ENCODE measurements around the gene KLHL24. TPM values are rescaled to one million over a fixed set of nuclear protein-coding genes. Genes with fewer than 3 reads are reported as not detected.
"Not testable (repeated sequence)": the region's sequence is repeated elsewhere in the genome, so short reads cannot be mapped to it uniquely, and the experiment has no call there.

The KLHL24 gene
- total RNA-seq, 1 donor from 2014 or later: 97.2 TPM

DNA sequence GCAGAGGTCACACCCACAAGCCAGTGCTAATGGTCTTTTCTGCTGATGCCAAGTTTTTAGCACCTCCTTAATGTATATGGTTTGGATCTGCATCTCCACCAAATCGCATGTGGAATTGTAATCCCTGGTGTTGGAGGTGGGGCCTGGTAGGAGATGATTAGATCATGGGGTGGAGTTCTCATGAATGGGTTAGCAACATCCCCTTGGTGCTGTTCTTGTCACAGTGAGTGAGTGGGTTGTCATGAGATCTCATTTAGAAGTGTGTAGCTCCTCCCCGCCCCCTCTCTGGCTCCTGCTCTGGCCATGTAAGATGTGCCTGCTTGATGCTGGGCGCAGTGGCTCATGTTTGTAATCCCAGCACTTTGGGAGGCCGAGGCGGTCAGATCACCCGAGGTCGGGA lies 42.6 kb upstream of the KLHL24 start:
- Histone ChIP-seq H3K36me3 (no peaks in the 10 kb centered on the region), H3K9ac (no peak overlapping the region), H4K20me1 (ENCODE audit: low read depth) (no peaks in the 10 kb centered on the region), H2AFZ (replicated peaks) (no peak overlapping the region), H3K9me3 (ENCODE audit: low read depth) (peaks cover 5% of the 10 kb centered on the region), H3K4me2 (no peak overlapping the region), H3K4me1 (no peaks in the 10 kb centered on the region), H3K27me3 (no peaks in the 10 kb centered on the region), H3K79me2 (ENCODE audit: low read depth) (no peaks in the 10 kb centered on the region), H3K4me3 (no peak overlapping the region), H3F3A (ENCODE audit: low read depth) (no peaks in the 10 kb centered on the region), H3K27ac (no peak overlapping the region)
- Mint-ChIP-seq H3K4me1 (peaks cover 3% of the 10 kb centered on the region), H3K4me3 (no peak overlapping the region), H3K9me3 (peaks cover 12% of the 10 kb centered on the region), H3K36me3 (no peaks in the 10 kb centered on the region), H3K27me3 (ENCODE audit: insufficient read depth, low read depth) (peaks cover 4% of the 10 kb centered on the region), H3K27ac (no peak overlapping the region)
- TF ChIP-seq EZH2phosphoT487 (IDR thresholded peaks at IDR 0.05): no peak
- TF ChIP-seq, protein P1, sequence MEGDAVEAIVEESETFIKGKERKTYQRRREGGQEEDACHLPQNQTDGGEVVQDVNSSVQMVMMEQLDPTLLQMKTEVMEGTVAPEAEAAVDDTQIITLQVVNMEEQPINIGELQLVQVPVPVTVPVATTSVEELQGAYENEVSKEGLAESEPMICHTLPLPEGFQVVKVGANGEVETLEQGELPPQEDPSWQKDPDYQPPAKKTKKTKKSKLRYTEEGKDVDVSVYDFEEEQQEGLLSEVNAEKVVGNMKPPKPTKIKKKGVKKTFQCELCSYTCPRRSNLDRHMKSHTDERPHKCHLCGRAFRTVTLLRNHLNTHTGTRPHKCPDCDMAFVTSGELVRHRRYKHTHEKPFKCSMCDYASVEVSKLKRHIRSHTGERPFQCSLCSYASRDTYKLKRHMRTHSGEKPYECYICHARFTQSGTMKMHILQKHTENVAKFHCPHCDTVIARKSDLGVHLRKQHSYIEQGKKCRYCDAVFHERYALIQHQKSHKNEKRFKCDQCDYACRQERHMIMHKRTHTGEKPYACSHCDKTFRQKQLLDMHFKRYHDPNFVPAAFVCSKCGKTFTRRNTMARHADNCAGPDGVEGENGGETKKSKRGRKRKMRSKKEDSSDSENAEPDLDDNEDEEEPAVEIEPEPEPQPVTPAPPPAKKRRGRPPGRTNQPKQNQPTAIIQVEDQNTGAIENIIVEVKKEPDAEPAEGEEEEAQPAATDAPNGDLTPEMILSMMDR (IDR thresholded peaks at IDR 0.05): no peak
- TF ChIP-seq EZH2 (IDR thresholded peaks at IDR 0.05): no peak
- DNase-seq (ENCODE audit: low spot score): no peak

GRCh38 chr3:183594636-183595035 lies 40.8 kb upstream of the KLHL24 start:
- Histone ChIP-seq H3F3A (ENCODE audit: low read depth) (no peaks in the 10 kb centered on the region), H3K4me2 (no peak overlapping the region), H3K79me2 (ENCODE audit: low read depth) (no peaks in the 10 kb centered on the region), H3K27me3 (no peaks in the 10 kb centered on the region), H3K9ac (no peak overlapping the region), H2AFZ (replicated peaks) (no peak overlapping the region), H3K9me3 (ENCODE audit: low read depth) (peaks cover 12% of the 10 kb centered on the region), H3K27ac (no peak overlapping the region), H3K4me3 (no peak overlapping the region), H3K4me1 (no peaks in the 10 kb centered on the region), H3K36me3 (no peaks in the 10 kb centered on the region), H4K20me1 (ENCODE audit: low read depth) (no peaks in the 10 kb centered on the region)
- H3K4me3 Mint-ChIP-seq: no peak overlapping the region
- H3K9me3 Mint-ChIP-seq: peaks cover 21% of the 10 kb centered on the region
- H3K27ac Mint-ChIP-seq: no peak overlapping the region
- H3K4me1 Mint-ChIP-seq: peaks cover 3% of the 10 kb centered on the region
- peaks cover 9% of the 10 kb centered on the region for H3K27me3 Mint-ChIP-seq (ENCODE audit: insufficient read depth, low read depth)
- TF ChIP-seq EZH2 (IDR thresholded peaks at IDR 0.05): no peak
- TF ChIP-seq, protein P1 (IDR thresholded peaks at IDR 0.05): no peak
- no peak for TF ChIP-seq EZH2phosphoT487 (IDR thresholded peaks at IDR 0.05)
- DNase-seq (ENCODE audit: low spot score): no peak
- peaks cover 2% of the 10 kb centered on the region for H3K36me3 Mint-ChIP-seq

DNA sequence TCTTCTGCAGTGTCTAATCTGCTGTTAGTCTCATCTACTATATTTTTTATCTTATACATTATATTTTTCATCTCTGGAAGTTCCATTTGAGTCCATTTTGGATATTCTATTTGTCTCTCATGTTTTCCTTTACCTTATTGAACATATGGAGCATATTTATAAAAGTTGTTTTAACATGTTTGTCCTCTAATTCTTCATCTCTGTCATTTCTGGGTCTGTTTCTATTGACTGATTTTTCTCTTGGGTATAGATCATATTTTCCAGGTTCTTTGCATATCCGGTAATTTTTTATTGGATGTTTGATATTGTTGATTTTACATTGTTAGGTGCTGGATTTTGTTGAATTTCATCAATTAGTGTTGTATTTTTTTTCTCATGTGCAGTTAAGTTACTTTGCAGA lies 37.5 kb upstream of the KLHL24 start:
- no peaks in the 10 kb centered on the region for H3K4me1 Mint-ChIP-seq
- no peak overlapping the region for H3K4me3 ChIP-seq
- H4K20me1 ChIP-seq (ENCODE audit: low read depth): no peaks in the 10 kb centered on the region
- no peaks in the 10 kb centered on the region for H3K36me3 ChIP-seq
- TF ChIP-seq EZH2 (IDR thresholded peaks at IDR 0.05) (no peak), EZH2phosphoT487 (IDR thresholded peaks at IDR 0.05) (no peak)
- TF ChIP-seq, protein P1 (IDR thresholded peaks at IDR 0.05): no peak
- no peak for DNase-seq (ENCODE audit: low spot score)
- H3K36me3 Mint-ChIP-seq: peaks cover 2% of the 10 kb centered on the region
- no peak overlapping the region for H2AFZ ChIP-seq (replicated peaks)
- H3K27ac ChIP-seq: no peak overlapping the region
- H3K27me3 Mint-ChIP-seq (ENCODE audit: insufficient read depth, low read depth): peaks cover 6% of the 10 kb centered on the region
- no peaks in the 10 kb centered on the region for H3K79me2 ChIP-seq (ENCODE audit: low read depth)
- no peaks in the 10 kb centered on the region for H3K27me3 ChIP-seq
- H3K4me2 ChIP-seq: no peak overlapping the region
- peaks cover 21% of the 10 kb centered on the region for H3K9me3 Mint-ChIP-seq
- no peaks in the 10 kb centered on the region for H3F3A ChIP-seq (ENCODE audit: low read depth)
- H3K9ac ChIP-seq: no peak overlapping the region
- H3K9me3 ChIP-seq (ENCODE audit: low read depth): peaks cover 12% of the 10 kb centered on the region
- H3K4me3 Mint-ChIP-seq: no peak overlapping the region
- no peaks in the 10 kb centered on the region for H3K4me1 ChIP-seq
- no peak overlapping the region for H3K27ac Mint-ChIP-seq

GRCh38 chr3:183611326-183611725 lies 24.1 kb upstream of the KLHL24 start:
- H3K36me3 ChIP-seq; H3K4me3 Mint-ChIP-seq; H3K27me3 ChIP-seq; H3K9ac ChIP-seq; H3K27ac Mint-ChIP-seq; H3F3A ChIP-seq (ENCODE audit: low read depth); H3K4me1 Mint-ChIP-seq; H3K79me2 ChIP-seq (ENCODE audit: low read depth); DNase-seq (ENCODE audit: low spot score); H3K4me3 ChIP-seq; H3K4me1 ChIP-seq; H3K4me2 ChIP-seq; H3K9me3 Mint-ChIP-seq; H3K27me3 Mint-ChIP-seq (ENCODE audit: insufficient read depth, low read depth); H2AFZ ChIP-seq (replicated peaks); H3K36me3 Mint-ChIP-seq; H4K20me1 ChIP-seq (ENCODE audit: low read depth); H3K27ac ChIP-seq; H3K9me3 ChIP-seq (ENCODE audit: low read depth): not testable (repeated sequence)
